GM12891 (cell line): ENCODE data around the gene EFEMP2.

ENCODE experiments used
- POLR2A ChIP-seq: IDR thresholded peaks from 2 replicates; pipeline ENCODE4 v1.6.1; 2011; ENCODE audit warnings: low read depth, low read length, control low read depth
- POLR2AphosphoS5 ChIP-seq: IDR thresholded peaks from 2 replicates; pipeline ENCODE4 v1.6.1; 2011; ENCODE audit warnings: low read depth, low read length, control low read depth

GRCh38 chr11:65887723-65888162, 15.1 kb upstream of the EFEMP2 start:
- TF ChIP-seq POLR2A, result no peak
- no peak for TF ChIP-seq POLR2AphosphoS5
